ENCODE results near the gene NAT8L. TPM values are rescaled to one million over a fixed set of nuclear protein-coding genes. Genes with fewer than 3 reads are reported as not detected.

Gene NAT8L
- total RNA-seq, 2 donors from 2014 or later: 0.51 to 1.5 TPM

GRCh38 chr4:2078584-2078983, 19.5 kb downstream of the NAT8L start:
- DNase-seq: no peak
- Mint-ChIP-seq H3K4me3 (no peak overlapping the region), H3K27ac (no peak overlapping the region), H3K36me3 (ENCODE audit: insufficient read depth in 2 of 2) (no peaks in the 10 kb centered on the region), H3K4me1 (ENCODE audit: low read depth) (no peaks in the 10 kb centered on the region), H3K27me3 (ENCODE audit: low read depth) (no peaks in the 10 kb centered on the region), H3K9me3 (no peaks in the 10 kb centered on the region)
- ATAC-seq (replicated peaks in 1 of 2): no peak

- H3K4me3 Mint-ChIP-seq: no peak overlapping the region
- no peaks in the 10 kb centered on the region for H3K4me1 Mint-ChIP-seq (ENCODE audit: low read depth)
- DNase-seq: no peak
- ATAC-seq (replicated peaks in 1 of 2): no peak
- no peak overlapping the region for H3K27ac Mint-ChIP-seq
- no peaks in the 10 kb centered on the region for H3K27me3 Mint-ChIP-seq (ENCODE audit: low read depth)
- H3K9me3 Mint-ChIP-seq: no peaks in the 10 kb centered on the region
- no peaks in the 10 kb centered on the region for H3K36me3 Mint-ChIP-seq (ENCODE audit: insufficient read depth in 2 of 2)
Observed at GRCh38 chr4:2079006-2079405, 19.9 kb downstream of the NAT8L start.

- no peaks in the 10 kb centered on the region for H3K4me1 Mint-ChIP-seq (ENCODE audit: low read depth)
- no peak overlapping the region for H3K4me3 Mint-ChIP-seq
- no peak overlapping the region for H3K27ac Mint-ChIP-seq
- H3K9me3 Mint-ChIP-seq: no peaks in the 10 kb centered on the region
- no peaks in the 10 kb centered on the region for H3K36me3 Mint-ChIP-seq (ENCODE audit: insufficient read depth in 2 of 2)
- no peaks in the 10 kb centered on the region for H3K27me3 Mint-ChIP-seq (ENCODE audit: low read depth)
- DNase-seq: no peak
- ATAC-seq (replicated peaks in 1 of 2): no peak
Observed at GRCh38 chr4:2079926-2080325, 20.8 kb downstream of the NAT8L start.

- DNase-seq (no peak), ATAC-seq (replicated peaks in 1 of 2) (no peak)
- H3K27ac Mint-ChIP-seq: no peak overlapping the region
- H3K9me3 Mint-ChIP-seq: no peaks in the 10 kb centered on the region
- no peak overlapping the region for H3K4me3 Mint-ChIP-seq
- no peaks in the 10 kb centered on the region for H3K27me3 Mint-ChIP-seq (ENCODE audit: low read depth)
- H3K4me1 Mint-ChIP-seq (ENCODE audit: low read depth): no peaks in the 10 kb centered on the region
- H3K36me3 Mint-ChIP-seq (ENCODE audit: insufficient read depth in 2 of 2): no peaks in the 10 kb centered on the region
Observed at GRCh38 chr4:2080429-2081300, 21.5 kb downstream of the NAT8L start.

GRCh38 chr4:2081540-2081939, 22.4 kb downstream of the NAT8L start:
- no peaks in the 10 kb centered on the region for H3K9me3 Mint-ChIP-seq
- no peak overlapping the region for H3K4me3 Mint-ChIP-seq
- H3K4me1 Mint-ChIP-seq (ENCODE audit: low read depth): no peaks in the 10 kb centered on the region
- ATAC-seq (replicated peaks in 1 of 2): no peak
- DNase-seq: no peak
- H3K27me3 Mint-ChIP-seq (ENCODE audit: low read depth): no peaks in the 10 kb centered on the region
- no peaks in the 10 kb centered on the region for H3K36me3 Mint-ChIP-seq (ENCODE audit: insufficient read depth in 2 of 2)
- no peak overlapping the region for H3K27ac Mint-ChIP-seq

- H3K27ac Mint-ChIP-seq: no peak overlapping the region
- no peaks in the 10 kb centered on the region for H3K27me3 Mint-ChIP-seq (ENCODE audit: low read depth)
- no peak for DNase-seq
Observed at GRCh38 chr4:2082118-2082517, 23.0 kb downstream of the NAT8L start.

GRCh38 chr4:2082627-2083026, 23.5 kb downstream of the NAT8L start:
- Mint-ChIP-seq H3K4me1 (ENCODE audit: low read depth) (no peaks in the 10 kb centered on the region), H3K4me3 (no peak overlapping the region), H3K27me3 (ENCODE audit: low read depth) (no peaks in the 10 kb centered on the region), H3K9me3 (no peaks in the 10 kb centered on the region), H3K27ac (no peak overlapping the region), H3K36me3 (ENCODE audit: insufficient read depth in 2 of 2) (no peaks in the 10 kb centered on the region)
- no peak for ATAC-seq (replicated peaks in 1 of 2)
- DNase-seq: no peak

More at GRCh38 chr4:2082118-2082517, 23.0 kb downstream of the NAT8L start:
- H3K9me3 Mint-ChIP-seq: no peaks in the 10 kb centered on the region
- H3K4me3 Mint-ChIP-seq: no peak overlapping the region
- no peaks in the 10 kb centered on the region for H3K4me1 Mint-ChIP-seq (ENCODE audit: low read depth)
- H3K36me3 Mint-ChIP-seq (ENCODE audit: insufficient read depth in 2 of 2): no peaks in the 10 kb centered on the region
- no peak for ATAC-seq (replicated peaks in 1 of 2)

- DNase-seq (no peak), ATAC-seq (replicated peaks in 1 of 2) (no peak)
- H3K27ac Mint-ChIP-seq: no peak overlapping the region
- H3K4me1 Mint-ChIP-seq (ENCODE audit: low read depth): no peaks in the 10 kb centered on the region
- H3K4me3 Mint-ChIP-seq: no peak overlapping the region
- no peaks in the 10 kb centered on the region for H3K36me3 Mint-ChIP-seq (ENCODE audit: insufficient read depth in 2 of 2)
- H3K9me3 Mint-ChIP-seq: no peaks in the 10 kb centered on the region
- H3K27me3 Mint-ChIP-seq (ENCODE audit: low read depth): no peaks in the 10 kb centered on the region
Observed at GRCh38 chr4:2083116-2083825, 24.1 kb downstream of the NAT8L start.

GRCh38 chr4:2083826-2084160, 24.7 kb downstream of the NAT8L start:
- no peaks in the 10 kb centered on the region for H3K4me1 Mint-ChIP-seq (ENCODE audit: low read depth)
- peaks cover 4% of the 10 kb centered on the region for H3K27me3 Mint-ChIP-seq (ENCODE audit: low read depth)
- ATAC-seq (replicated peaks in 1 of 2) (no peak), DNase-seq (no peak)
- H3K27ac Mint-ChIP-seq: no peak overlapping the region
- H3K4me3 Mint-ChIP-seq: no peak overlapping the region
- H3K36me3 Mint-ChIP-seq (ENCODE audit: insufficient read depth in 2 of 2): no peaks in the 10 kb centered on the region
- no peaks in the 10 kb centered on the region for H3K9me3 Mint-ChIP-seq

GRCh38 chr4:2084316-2084715, 25.2 kb downstream of the NAT8L start:
- no peaks in the 10 kb centered on the region for H3K9me3 Mint-ChIP-seq
- no peaks in the 10 kb centered on the region for H3K4me1 Mint-ChIP-seq (ENCODE audit: low read depth)
- H3K27ac Mint-ChIP-seq: no peak overlapping the region
- no peak for DNase-seq
- peaks cover 6% of the 10 kb centered on the region for H3K27me3 Mint-ChIP-seq (ENCODE audit: low read depth)
- H3K36me3 Mint-ChIP-seq (ENCODE audit: insufficient read depth in 2 of 2): no peaks in the 10 kb centered on the region
- ATAC-seq (replicated peaks in 1 of 2): no peak
- no peak overlapping the region for H3K4me3 Mint-ChIP-seq

- Mint-ChIP-seq H3K9me3 (no peaks in the 10 kb centered on the region), H3K27ac (no peak overlapping the region), H3K27me3 (ENCODE audit: low read depth) (peaks cover 6% of the 10 kb centered on the region), H3K4me1 (ENCODE audit: low read depth) (no peaks in the 10 kb centered on the region), H3K36me3 (ENCODE audit: insufficient read depth in 2 of 2) (no peaks in the 10 kb centered on the region), H3K4me3 (no peak overlapping the region)
- no peak for ATAC-seq (replicated peaks in 1 of 2)
- no peak for DNase-seq
Observed at GRCh38 chr4:2085496-2085901, 26.4 kb downstream of the NAT8L start.

- ATAC-seq (replicated peaks in 1 of 2): no peak
- no peaks in the 10 kb centered on the region for H3K36me3 Mint-ChIP-seq (ENCODE audit: insufficient read depth in 2 of 2)
Observed at GRCh38 chr4:2087170-2087569, 28.0 kb downstream of the NAT8L start.

GRCh38 chr4:2089222-2089621, 30.1 kb downstream of the NAT8L start:
- no peaks in the 10 kb centered on the region for H3K9me3 Mint-ChIP-seq
- peaks cover 6% of the 10 kb centered on the region for H3K27me3 Mint-ChIP-seq (ENCODE audit: low read depth)
- H3K4me3 Mint-ChIP-seq: no peak overlapping the region
- no peak overlapping the region for H3K27ac Mint-ChIP-seq
- ATAC-seq (replicated peaks in 1 of 2): no peak
- no peaks in the 10 kb centered on the region for H3K36me3 Mint-ChIP-seq (ENCODE audit: insufficient read depth in 2 of 2)
- H3K4me1 Mint-ChIP-seq (ENCODE audit: low read depth): no peaks in the 10 kb centered on the region
- DNase-seq: no peak

More at GRCh38 chr4:2087170-2087569, 28.0 kb downstream of the NAT8L start:
- DNase-seq: no peak
- Mint-ChIP-seq H3K4me1 (ENCODE audit: low read depth) (no peaks in the 10 kb centered on the region), H3K27me3 (ENCODE audit: low read depth) (peaks cover 6% of the 10 kb centered on the region), H3K27ac (no peak overlapping the region), H3K4me3 (no peak overlapping the region), H3K9me3 (no peaks in the 10 kb centered on the region)

All from activated T-cell treated with anti-CD3 and anti-CD28 coated beads, Interleukin-2, amount 50 U/mL, for 72 hours (primary cell).